Aorta (tissue), 5 donors: Measurements from ENCODE around the gene MRPL34. TPM values are rescaled to one million over a fixed set of nuclear protein-coding genes. Genes with fewer than 3 reads are reported as not detected.

Experiments used
- ATAC-seq: fragments of 200-7000 bp; cut with Tn5 transposase; one replicate; pipeline ENCODE4 v1.9.1; 2022; ENCODE audit warnings: moderate library complexity; ENCODE audit not compliant: low FRiP score
- DNase-seq, 2 donors: peaks; one replicate each; pipeline ENCODE4 v3.0.0-alpha.2; 2020
- H3K27ac ChIP-seq, 2 donors: one replicate each; pipeline ENCODE4 v1.5.1; 2013; ENCODE audit warnings: low read length in 2 of 2, mild to moderate bottlenecking in 2 of 2, moderate library complexity in 2 of 2, control low read depth in 1 of 2, inconsistent platforms in 1 of 2, low read depth in 1 of 2
- H3K27me3 ChIP-seq, 2 donors: one replicate each; pipeline ENCODE4 v1.6.1; 2013; ENCODE audit warnings: control low read depth in 1 of 2, low read length in 1 of 2, mild to moderate bottlenecking in 1 of 2, moderate library complexity in 1 of 2; ENCODE audit not compliant: insufficient read depth in 2 of 2, control insufficient read depth in 1 of 2
- H3K36me3 ChIP-seq, 2 donors: one replicate each; pipeline ENCODE4 v1.6.1; 2013; ENCODE audit warnings: control low read depth in 1 of 2, low read length in 1 of 2, mild to moderate bottlenecking in 1 of 2; ENCODE audit not compliant: insufficient read depth in 2 of 2, control insufficient read depth in 1 of 2
- H3K4me1 ChIP-seq, 2 donors: one replicate each; pipeline ENCODE4 v1.6.1; 2013; ENCODE audit warnings: low read length in 2 of 2, control low read depth in 1 of 2, mild to moderate bottlenecking in 1 of 2, moderate library complexity in 1 of 2; ENCODE audit not compliant: insufficient read depth in 2 of 2, control insufficient read depth in 1 of 2
- H3K4me3 ChIP-seq, 2 donors: one replicate each; pipeline ENCODE4 v1.5.1; 2013; ENCODE audit warnings: low read length in 2 of 2, control low read depth in 1 of 2, mild to moderate bottlenecking in 1 of 2
- H3K9me3 ChIP-seq: one replicate; pipeline ENCODE4 v1.6.1; 2013; ENCODE audit warnings: mild to moderate bottlenecking, low read length; ENCODE audit not compliant: control insufficient read depth
- WGBS, 2 donors: extraction: QIAGEN DNeasy Blood & Tissue Kit; methylation state at CpG; one replicate each; pipeline ENCODE4 v1.1.7; 2013; 5-methylcytosine and 5-hydroxymethylcytosine counted together
- intact Hi-C, 2 donors: fragments of 100-400 bp; cut with DNase I; formaldehyde crosslinking; loops; one replicate each; pipeline versions ENCODE4 v1.14.2 to v1.15.0; 2022
- polyA plus RNA-seq, 2 donors: library from polyadenylated mRNA; stranded (reverse); fragments of 200-250 nt; gene quantifications; one replicate each; pipeline ENCODE4 v1.2.3, GENCODE V29; 2013
- total RNA-seq, 2 donors: library from RNA; stranded (reverse); fragmentation: NEBNext Ultra II Directional; extraction: Animal tissue kit (Norgen Biotek cat#: 25700); gene quantifications; one replicate each; pipeline ENCODE4 v1.2.1, GENCODE V29; 2021
- donor health status: healthy with polysubstance abuse.
- donor health status: Bipolar disorder and iron deficiency.
- donor health status: DM: no; HTN: no; CAD: no.
- donor health status: DM: no; HTN: no; CAD: no.
- donor health status: DM: yes; HTN: yes; CAD: no.

The MRPL34 gene
- total and polyA plus RNA-seq, 4 donors, result 41.9 to 177 (median 94.0) TPM

- no peaks in the 10 kb centered on the region for H3K27me3 ChIP-seq
- intact Hi-C loops, result loop anchor here in 1 of 2 donors (5.0 kb wide), 1 partner anchor 132 kb away; no protein-coding TSS in a partner anchor
- H3K4me3 ChIP-seq, result no peak overlapping the region
- H3K36me3 ChIP-seq, result no peaks in the 10 kb centered on the region
- H3K9me3 ChIP-seq, result no peaks in the 10 kb centered on the region
- H3K27ac ChIP-seq, result no peak overlapping the region
- WGBS, 2 donors, result 62 to 67% methylated on average over 10 of the region's 10 CpGs
- H3K4me1 ChIP-seq, result no peaks in the 10 kb centered on the region
- ATAC-seq (no peak), DNase-seq (no peak)
Measured at GRCh38 chr19:17335575-17335974, 29.9 kb downstream of the MRPL34 start.

- DNase-seq (peak; percentile 98), ATAC-seq (peak; percentile 94)
- Histone ChIP-seq H3K4me3 (peak within 1 kb of the TSS; percentile 78 to 85), H3K36me3 (no peaks in the 10 kb centered on the region), H3K9me3 (no peaks in the 10 kb centered on the region), H3K27ac (peak within 1 kb of the TSS; percentile 90 to 95), H3K4me1 (no peaks in the 10 kb centered on the region), H3K27me3 (no peaks in the 10 kb centered on the region)
- 0% methylated on average over 41 of the region's 41 CpGs for WGBS, 2 donors
- intact Hi-C loops, result loop anchor here in 1 of 2 donors (2.0 to 5.0 kb wide), 2 partner anchors 32 to 130 kb away; partner anchors contain the start of gene MRPL34
Measured at GRCh38 chr19:17336872-17337674, 31.4 kb downstream of the MRPL34 start, which contains the start of gene GTPBP3. Gene GTPBP3 (plus strand): TSS chr19:17337553. CDS start chr19:17337612, 59 bp downstream.

GRCh38 chr19:17337675-17338432 is 32.2 kb downstream of the MRPL34 start:
- intact Hi-C loops, result loop anchor here in 1 of 2 donors (2.0 to 5.0 kb wide), 2 partner anchors 33 to 129 kb away; partner anchors contain the start of gene MRPL34
- Histone ChIP-seq H3K4me1 (no peaks in the 10 kb centered on the region), H3K9me3 (no peaks in the 10 kb centered on the region), H3K27ac (no peak overlapping the region), H3K36me3 (no peaks in the 10 kb centered on the region), H3K4me3 (peak overlapping the region; percentile 19 to 53), H3K27me3 (no peaks in the 10 kb centered on the region)
- DNase-seq, result no peak
- ATAC-seq, result no peak
- WGBS, 2 donors, result 6% methylated on average over 48 to 50 of the region's 50 CpGs

DNA sequence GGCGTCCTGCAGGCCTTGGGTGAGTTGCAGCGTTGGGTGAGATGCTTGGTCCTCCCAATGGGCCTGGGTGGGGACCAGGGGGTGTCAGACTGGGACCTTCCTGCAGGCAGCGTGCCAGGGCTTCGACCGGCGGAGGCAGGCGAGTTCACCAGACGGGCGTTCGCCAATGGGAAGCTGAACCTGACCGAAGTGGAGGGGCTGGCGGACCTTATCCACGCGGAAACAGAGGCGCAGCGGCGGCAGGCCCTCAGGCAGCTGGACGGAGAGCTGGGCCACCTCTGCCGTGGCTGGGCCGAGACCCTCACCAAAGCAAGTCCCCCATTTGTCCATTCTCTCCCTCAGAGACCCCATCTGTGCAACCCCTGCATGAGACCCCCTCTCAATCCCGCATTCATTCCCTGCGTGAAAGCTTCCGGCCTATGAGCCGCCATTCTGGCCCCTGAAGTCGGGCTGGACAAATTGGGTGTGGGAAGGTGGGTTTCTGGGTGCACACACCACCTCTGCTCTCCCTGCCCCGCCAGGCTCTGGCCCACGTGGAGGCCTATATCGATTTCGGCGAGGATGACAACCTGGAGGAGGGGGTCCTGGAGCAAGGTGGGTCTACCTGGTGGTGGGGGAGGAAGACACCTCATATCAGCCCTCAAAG is 32.9 kb downstream of the MRPL34 start:
- Histone ChIP-seq H3K4me3 (no peak overlapping the region), H3K27ac (no peak overlapping the region), H3K4me1 (no peaks in the 10 kb centered on the region), H3K9me3 (no peaks in the 10 kb centered on the region), H3K36me3 (no peaks in the 10 kb centered on the region), H3K27me3 (no peaks in the 10 kb centered on the region)
- ATAC-seq (no peak), DNase-seq (peak in 1 of 2 donors; percentile 79)
- intact Hi-C loops, result loop anchor here in 1 of 2 donors (5.0 kb wide), 1 partner anchor 129 kb away; no protein-coding TSS in a partner anchor
- 87 to 91% methylated on average over 30 of the region's 30 CpGs for WGBS, 2 donors

DNA sequence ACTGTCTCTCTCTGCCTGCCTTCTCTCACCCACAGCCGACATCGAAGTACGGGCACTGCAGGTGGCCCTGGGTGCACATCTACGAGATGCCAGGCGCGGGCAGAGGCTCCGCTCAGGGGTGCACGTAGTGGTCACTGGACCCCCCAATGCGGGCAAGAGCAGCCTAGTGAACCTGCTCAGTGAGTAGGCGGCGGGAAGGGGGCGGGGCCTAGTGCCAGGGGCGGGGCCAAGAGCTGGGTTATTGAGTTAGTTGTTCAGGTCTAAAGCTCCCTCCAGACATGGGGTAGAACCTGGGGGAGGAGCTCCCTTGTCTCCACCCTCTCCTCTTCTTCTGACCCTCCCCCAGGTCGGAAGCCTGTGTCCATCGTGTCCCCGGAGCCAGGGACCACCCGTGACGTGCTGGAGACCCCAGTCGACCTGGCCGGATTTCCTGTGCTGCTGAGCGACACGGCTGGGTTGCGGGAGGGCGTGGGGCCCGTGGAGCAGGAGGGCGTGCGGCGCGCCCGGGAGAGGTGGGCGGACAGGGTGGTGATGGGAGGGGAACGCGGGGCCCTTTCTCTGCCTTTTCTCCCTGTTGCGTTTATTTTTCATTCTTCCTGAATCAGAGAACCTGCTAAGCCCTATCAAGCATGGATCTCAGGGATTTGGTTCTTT is 33.5 kb downstream of the MRPL34 start:
- intact Hi-C loops, result loop anchor here in 1 of 2 donors (5.0 kb wide), 1 partner anchor 128 kb away; no protein-coding TSS in a partner anchor
- H3K36me3 ChIP-seq, result no peaks in the 10 kb centered on the region
- H3K27me3 ChIP-seq, result no peaks in the 10 kb centered on the region
- H3K9me3 ChIP-seq, result no peaks in the 10 kb centered on the region
- 88 to 89% methylated on average over 34 of the region's 34 CpGs for WGBS, 2 donors
- no peak overlapping the region for H3K4me3 ChIP-seq
- no peak overlapping the region for H3K27ac ChIP-seq
- DNase-seq, result peak in 1 of 2 donors; percentile 78
- no peak for ATAC-seq
- H3K4me1 ChIP-seq, result no peaks in the 10 kb centered on the region

DNA sequence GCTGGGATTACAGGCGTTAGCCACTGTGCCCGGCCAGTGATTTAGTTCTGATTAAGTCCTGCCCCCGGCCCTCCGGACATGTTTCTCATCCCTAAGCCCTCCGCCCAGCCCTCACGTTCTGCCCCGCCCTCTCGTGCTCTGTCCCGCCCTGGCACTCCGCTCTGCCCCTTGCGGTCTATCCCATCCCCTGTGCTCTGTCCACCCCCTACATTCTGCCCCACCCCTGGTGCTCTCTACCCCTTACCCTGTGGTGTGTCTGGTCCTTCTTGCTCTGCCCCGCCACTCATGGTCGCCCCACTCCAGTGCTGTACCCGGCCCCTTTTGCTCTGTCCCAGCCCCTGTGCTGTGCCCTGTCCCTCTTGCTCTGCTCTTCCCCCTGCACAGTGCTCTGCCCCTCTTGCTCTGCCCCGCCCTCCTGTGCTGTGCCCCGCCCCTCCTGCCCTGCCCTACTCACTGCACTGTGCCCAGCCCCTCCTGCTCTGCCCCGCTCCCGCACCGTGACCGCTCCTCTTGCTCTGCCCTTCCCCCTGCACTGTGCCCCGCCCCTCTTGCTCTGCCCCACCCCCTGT is 34.7 kb downstream of the MRPL34 start:
- no peak overlapping the region for H3K4me3 ChIP-seq
- intact Hi-C loops, result no loop called here
- H3K9me3 ChIP-seq, result no peaks in the 10 kb centered on the region
- H3K4me1 ChIP-seq, result no peaks in the 10 kb centered on the region
- H3K27ac ChIP-seq, result no peak overlapping the region
- no peak for DNase-seq
- no peaks in the 10 kb centered on the region for H3K27me3 ChIP-seq
- WGBS, 2 donors, result 67 to 69% methylated on average over 16 to 21 of the region's 21 CpGs
- no peak for ATAC-seq
- H3K36me3 ChIP-seq, result no peaks in the 10 kb centered on the region

DNA sequence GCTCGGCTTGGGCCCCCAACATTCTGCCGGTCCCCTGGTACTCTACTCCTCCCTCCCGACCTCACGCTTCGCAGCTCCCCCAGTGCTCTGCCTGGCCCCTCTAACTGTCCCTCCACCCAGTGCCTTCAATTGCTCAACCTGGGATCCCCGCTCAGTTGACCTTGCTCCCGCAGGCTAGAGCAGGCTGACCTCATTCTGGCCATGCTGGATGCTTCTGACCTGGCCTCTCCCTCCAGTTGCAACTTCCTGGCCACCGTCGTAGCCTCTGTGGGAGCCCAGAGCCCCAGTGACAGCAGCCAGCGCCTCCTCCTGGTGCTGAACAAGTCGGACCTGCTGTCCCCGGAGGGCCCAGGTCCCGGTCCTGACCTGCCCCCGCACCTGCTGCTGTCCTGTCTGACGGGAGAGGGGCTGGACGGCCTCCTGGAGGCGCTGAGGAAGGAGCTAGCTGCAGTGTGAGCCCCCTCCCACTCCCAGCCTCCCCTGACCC is 35.2 kb downstream of the MRPL34 start:
- 70 to 74% methylated on average over 17 of the region's 17 CpGs for WGBS, 2 donors
- intact Hi-C loops, result no loop called here
- Histone ChIP-seq H3K4me3 (no peak overlapping the region), H3K4me1 (no peaks in the 10 kb centered on the region), H3K36me3 (no peaks in the 10 kb centered on the region), H3K27me3 (no peaks in the 10 kb centered on the region), H3K27ac (no peak overlapping the region), H3K9me3 (no peaks in the 10 kb centered on the region)
- no peak for DNase-seq
- ATAC-seq, result no peak
